ENCODE data around the gene BBIP1. TPM values are rescaled to one million over a fixed set of nuclear protein-coding genes. Genes with fewer than 3 reads are reported as not detected.

BBIP1 gene
- total RNA-seq: 10.9 and 17.3 TPM in 2 replicates

- DNase-seq (ENCODE audit: low read depth in 2 of 2): peak; percentile 100
Measured at GRCh38 chr10:110918643-110919348, at the start of gene BBIP1. Gene BBIP1, minus strand, starts transcription at chr10:110919180. Its CDS starts 1,023 bp downstream, at chr10:110918157.

- no peak for DNase-seq (ENCODE audit: low read depth in 2 of 2)
Measured at GRCh38 chr10:110967645-110968044, 48.7 kb upstream of the BBIP1 start.

- no peak for DNase-seq (ENCODE audit: low read depth in 2 of 2)
Measured at GRCh38 chr10:110967009-110967630, 48.1 kb upstream of the BBIP1 start.

- DNase-seq (ENCODE audit: low read depth in 2 of 2): peak in 1 of 2 donors; percentile 5
Measured at GRCh38 chr10:110966146-110966545, 47.2 kb upstream of the BBIP1 start.

GRCh38 chr10:110965216-110965615, 46.2 kb upstream of the BBIP1 start:
- no peak for DNase-seq (ENCODE audit: low read depth in 2 of 2)

GRCh38 chr10:110964681-110965080, 45.7 kb upstream of the BBIP1 start:
- DNase-seq (ENCODE audit: low read depth in 2 of 2): no peak

- no peak for DNase-seq (ENCODE audit: low read depth in 2 of 2)
Measured at GRCh38 chr10:110963162-110963561, 44.2 kb upstream of the BBIP1 start.

DNA sequence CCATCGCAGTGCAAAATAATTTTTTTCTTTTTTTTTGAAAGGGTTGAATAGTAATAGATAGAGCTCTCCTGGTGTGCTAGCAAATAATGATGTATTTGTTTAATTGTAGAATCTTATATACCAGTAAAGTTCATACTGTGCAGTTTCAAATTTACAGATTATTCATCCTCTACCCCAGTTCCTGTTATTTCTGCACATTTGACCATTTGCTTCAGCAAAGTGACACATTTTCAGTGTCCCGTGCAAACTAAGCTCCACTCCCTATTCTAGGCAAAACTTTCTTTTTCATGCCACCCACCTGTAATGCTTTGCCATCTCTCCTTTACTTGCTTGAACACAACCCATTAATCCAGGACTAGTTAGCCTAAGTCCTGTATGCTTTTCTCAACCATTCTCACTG, 43.5 kb upstream of the BBIP1 start:
- no peak for DNase-seq (ENCODE audit: low read depth in 2 of 2)

- DNase-seq (ENCODE audit: low read depth in 2 of 2): no peak
Measured at GRCh38 chr10:110960333-110960712, 41.3 kb upstream of the BBIP1 start.

GRCh38 chr10:110959379-110960332, 40.7 kb upstream of the BBIP1 start:
- no peak for DNase-seq (ENCODE audit: low read depth in 2 of 2)

- no peak for DNase-seq (ENCODE audit: low read depth in 2 of 2)
Measured at GRCh38 chr10:110957606-110958005, 38.6 kb upstream of the BBIP1 start.

DNA sequence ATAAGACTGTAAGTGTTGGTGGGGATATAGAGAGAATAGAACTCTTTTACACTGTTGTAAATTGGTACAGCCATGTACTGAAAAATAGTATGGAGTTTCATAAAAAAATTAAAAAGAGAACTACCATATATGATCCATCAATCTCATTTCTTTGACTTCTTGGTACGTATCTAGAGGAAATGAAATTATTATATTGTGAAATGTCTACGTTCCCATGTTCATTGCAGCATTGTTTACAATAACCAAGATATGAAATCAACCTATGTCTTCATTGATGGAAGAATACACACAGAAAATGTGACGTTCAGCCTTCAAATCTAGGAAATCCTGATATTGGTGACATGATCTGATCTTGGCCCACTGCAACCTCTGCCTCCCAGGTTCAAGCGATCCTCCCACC, 32.4 kb upstream of the BBIP1 start:
- DNase-seq (ENCODE audit: low read depth in 2 of 2): no peak

- DNase-seq (ENCODE audit: low read depth in 2 of 2): no peak
Measured at GRCh38 chr10:110947061-110947595, 28.1 kb upstream of the BBIP1 start.

GRCh38 chr10:110946496-110946895, 27.5 kb upstream of the BBIP1 start:
- no peak for DNase-seq (ENCODE audit: low read depth in 2 of 2)

- peak in 1 of 2 donors; percentile 30 for DNase-seq (ENCODE audit: low read depth in 2 of 2)
Measured at GRCh38 chr10:110944792-110945396, 25.9 kb upstream of the BBIP1 start.

GRCh38 chr10:110939419-110939818, 20.4 kb upstream of the BBIP1 start:
- no peak for DNase-seq (ENCODE audit: low read depth in 2 of 2)

DNA sequence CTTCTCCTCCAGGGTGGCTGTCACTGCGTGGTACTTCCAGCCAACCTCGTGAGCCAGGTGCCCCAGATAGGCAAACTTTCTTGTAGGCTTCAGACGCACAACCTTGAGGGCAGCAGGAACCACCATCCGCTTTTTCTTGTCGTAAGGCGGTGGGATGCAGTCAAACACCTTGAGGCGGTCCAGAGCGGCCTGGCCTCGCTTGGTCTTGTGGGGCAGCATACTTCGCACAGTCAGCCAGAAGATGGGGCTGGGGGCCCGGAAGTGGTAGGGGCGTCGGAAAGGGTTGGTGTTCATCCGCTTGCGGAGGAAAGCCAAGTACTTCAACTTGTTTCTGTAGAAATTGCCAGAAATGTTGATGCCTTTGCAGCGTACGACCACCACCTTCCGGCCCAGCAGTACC, 17.8 kb upstream of the BBIP1 start:
- no peak for DNase-seq (ENCODE audit: low read depth in 2 of 2)

DNA sequence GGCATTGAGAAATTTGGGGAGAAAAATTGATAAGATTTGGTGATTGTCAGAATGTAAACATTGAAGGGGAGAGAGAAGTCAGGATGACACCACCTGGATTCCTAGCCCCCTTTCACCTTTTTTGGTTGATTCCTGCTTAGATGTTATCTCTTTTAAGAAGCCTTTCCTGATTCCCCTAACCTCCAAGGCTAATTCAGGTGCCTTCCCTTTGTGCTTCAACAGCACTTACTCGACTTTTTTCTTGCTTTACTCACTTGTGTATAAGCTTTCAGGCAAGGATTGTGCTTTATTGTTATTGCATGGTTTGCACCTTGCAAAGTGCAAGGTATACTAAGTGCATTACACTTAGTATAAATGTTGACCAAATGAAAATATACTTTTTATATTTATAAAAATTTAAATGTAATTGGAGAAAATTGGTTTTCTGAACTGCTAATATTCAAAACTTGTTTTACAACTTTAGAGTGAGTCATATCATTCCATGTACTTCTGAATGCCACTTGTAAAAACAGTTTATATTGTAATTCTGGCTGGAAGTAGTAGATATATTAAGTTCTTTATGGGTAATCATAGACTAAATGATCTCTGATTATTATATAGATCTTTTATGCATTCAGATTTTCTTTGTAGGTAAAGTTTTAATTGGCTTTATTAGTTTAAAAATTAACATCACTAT, 13.7 kb upstream of the BBIP1 start:
- DNase-seq (ENCODE audit: low read depth in 2 of 2): no peak

DNA sequence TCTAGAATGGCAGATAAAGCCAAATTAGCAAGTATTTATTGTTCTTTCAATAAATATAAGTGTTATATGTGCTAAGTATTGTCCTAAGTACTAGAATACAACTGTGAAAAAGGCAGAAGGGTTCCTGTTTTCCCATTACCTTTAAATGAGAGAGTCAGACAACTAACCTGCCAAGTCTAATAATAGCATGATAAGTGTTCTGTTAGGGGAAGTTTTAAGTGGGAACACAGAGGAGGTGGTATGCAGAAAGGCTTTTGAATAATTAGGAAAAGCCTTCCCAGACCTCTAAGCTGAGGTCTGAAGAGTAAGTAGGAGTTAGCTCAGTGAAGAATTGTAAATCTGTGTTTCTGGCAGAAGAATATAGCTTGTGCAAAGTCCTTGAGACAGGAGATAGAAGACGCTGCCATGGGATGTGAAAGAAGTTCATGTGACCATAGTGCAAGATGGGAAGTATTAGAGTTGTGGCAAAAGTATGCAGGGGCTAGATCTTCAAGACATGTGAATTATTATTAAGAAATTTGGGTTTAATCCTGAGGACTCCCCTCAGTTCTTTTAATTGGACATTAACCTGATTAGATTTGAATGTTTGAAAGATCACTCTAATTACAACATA, 12.9 kb upstream of the BBIP1 start:
- DNase-seq (ENCODE audit: low read depth in 2 of 2): no peak

- no peak for DNase-seq (ENCODE audit: low read depth in 2 of 2)
Measured at GRCh38 chr10:110927461-110927860, 8.5 kb upstream of the BBIP1 start.
